NCI-H187 treated with DMSO at 0.1 percent for 48 hours (cell line): ENCODE measurements around the gene PYGM.

Experiments used
- DNase-seq: peaks from one replicate; lab custom pipeline; 2025; lab: John Stamatoyannopoulos, UW

PYGM gene

DNA sequence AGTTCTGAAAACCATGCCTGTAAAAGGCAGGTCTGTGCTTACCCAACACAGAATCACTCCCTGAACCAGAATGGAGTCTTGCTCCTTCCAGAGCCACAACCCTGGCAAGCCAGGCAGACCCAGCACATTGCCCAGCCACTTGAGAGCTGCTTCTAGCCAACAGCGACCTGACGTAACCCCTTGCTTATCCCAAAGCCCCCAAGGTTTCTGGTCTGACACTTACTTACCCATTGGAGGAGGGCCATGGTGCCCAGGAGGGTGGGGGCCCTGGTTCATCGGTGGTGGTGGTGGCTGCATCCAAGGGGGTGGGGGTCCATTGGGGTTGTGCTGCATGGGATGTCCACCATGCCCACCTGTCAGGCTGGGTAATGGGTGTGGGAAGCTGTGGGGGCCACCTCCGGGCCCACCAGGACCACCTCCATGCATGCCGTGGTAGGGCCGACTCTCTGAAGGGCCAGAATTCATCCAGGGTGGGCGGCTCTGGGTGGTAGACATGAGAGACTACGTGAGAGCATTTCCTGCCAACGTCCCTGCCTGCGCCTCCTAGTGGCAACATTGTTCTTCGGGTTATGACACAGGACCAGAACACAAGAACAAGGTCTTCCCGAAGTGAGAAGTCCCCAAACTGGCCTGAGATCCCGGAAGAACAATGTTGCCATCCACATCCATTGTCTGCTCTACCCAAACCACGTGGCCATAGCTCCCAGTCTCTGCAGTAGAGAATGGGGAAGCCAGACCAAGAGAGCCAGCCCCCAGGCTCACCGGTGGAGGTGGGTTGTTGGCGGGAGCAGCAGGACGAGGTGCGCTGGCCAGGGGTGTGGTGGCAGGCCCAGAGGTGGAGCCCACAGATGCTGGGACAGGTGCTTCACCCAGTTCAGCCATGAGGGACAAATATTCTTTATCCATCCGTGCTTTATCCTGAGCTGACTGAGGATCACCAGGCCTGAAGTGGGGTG, 7.8 kb upstream of the PYGM start:
- DNase-seq, result no peak

DNA sequence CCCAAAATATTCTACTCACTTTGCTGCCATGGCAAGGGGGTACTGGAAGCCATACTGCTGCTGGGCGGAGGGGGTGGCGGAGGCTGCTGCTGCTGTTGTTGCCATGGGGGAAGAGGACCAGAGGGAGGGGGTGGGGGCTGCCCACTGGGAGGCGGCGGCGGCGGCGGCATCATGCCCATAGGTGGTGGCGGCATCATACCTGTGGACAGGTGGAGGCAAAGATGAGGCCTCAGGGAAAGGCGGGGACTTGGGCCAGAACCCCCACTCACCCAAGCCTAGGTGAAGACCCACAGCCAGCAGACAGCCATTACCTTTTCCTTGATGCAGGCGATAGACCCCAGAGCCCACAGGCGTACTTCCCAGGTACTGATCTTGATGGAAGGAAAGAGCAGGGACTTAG, 7.1 kb upstream of the PYGM start:
- no peak for DNase-seq

DNA sequence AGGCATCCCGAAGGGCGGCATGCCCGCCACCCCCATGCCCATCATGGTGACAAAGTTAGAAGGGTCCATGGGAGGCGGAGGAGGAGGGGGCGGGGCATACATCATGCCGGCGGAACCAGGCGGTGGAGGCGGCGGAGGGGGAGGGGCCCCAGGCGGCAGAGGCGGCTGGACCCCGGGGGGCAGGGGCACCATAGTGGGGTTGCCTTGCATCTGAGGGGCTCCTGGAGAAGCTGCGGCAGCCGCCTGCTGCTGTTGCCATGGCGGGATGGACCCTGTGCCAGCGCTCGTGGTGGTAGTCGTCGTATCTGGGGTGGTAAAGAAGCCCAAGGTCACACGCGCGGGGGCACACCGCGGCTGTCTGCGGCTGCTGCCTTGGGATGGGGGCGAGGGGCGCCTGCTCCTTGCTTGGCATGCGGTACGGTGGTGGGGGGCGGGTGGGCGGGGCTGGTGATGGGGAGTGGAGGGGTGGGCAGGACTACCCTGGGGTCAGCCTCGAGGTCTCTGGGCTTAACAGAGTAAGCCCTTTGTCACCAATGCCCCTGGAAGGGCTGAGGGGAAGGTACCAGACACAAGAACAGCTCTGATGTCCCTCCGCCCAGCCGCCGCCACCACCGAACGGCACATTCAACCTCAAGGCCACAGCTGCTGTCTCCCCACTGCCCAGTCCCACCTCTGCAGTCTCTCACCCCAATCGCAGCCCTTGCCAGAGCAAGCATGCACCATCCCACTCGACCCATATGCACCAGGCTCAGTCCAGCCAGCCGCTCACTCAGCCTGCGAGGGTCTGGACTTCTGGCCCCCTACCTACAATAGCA, 6.3 kb upstream of the PYGM start:
- DNase-seq, result no peak

DNA sequence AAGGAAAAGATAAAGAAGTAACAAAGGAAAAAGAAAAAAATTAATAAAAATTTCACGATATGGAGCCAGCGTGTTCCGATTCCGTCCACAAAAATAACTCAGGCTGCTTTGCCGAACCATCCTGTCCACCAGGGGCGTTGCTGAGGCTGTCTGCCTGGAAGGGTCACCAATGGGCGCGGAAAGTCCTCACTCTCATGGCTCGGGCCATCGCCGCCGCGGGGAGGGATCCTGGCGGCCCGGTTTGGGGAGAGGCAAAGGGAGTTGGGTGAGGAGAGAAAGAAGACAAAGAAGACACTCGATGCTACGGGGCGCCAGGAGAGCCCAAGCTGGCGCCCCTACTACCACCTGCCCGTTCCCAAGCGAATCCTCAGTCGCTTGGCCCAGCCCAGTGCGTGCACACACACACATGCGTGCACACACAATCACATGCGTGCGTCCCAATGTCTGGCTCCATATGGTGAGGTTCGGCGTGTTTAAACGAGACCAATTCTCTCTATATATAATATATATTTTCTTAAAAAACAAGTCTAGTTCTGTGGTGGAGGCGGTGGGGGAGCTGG, 5.6 kb upstream of the PYGM start:
- DNase-seq, result no peak

DNA sequence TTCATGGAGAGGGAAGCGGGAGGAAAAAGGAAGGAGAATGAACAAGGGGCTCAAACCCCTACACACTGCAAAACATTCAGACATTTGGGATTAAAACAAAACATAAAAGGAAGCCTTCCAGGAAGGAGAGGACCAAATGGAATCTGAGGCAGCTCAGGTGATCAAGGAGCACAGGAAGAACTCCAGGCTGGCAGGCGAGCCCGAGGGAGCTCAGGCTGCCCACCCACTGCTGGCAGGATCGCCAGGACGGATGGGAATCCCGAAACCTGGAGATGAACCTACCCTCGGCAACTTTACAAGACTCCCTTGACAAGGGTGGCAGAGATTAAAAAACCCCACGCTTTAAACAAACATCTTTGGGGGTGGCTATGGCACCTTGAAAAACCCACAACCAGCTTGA, 5.0 kb upstream of the PYGM start:
- no peak for DNase-seq

DNA sequence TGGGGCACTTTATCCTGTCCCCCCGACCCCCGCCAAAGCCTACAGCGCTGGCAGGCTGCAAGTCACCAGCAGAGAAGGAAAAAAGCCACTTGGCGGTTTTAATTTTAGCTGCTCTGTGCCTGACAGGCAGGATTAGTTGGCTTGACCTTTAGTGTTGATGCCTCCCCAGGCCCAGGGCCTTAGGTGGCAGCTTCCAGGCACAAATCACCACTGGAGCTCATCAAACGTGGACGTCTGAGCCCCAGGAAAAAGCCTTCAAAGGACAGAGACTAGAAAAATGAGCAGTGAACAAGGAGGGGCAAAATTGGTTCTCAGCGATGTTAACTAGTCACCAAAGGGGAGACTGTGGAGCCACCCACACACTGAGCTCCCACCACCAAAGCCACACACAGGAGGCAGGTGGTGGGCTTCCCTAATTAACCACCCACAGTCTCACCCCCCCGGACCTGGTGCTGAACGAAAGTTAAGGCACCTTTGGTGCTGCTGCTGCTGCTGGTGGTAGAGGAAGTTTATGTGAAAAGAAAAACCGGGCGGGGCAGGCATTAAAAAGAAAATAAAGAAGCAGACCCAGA, 4.4 kb upstream of the PYGM start:
- no peak for DNase-seq

DNA sequence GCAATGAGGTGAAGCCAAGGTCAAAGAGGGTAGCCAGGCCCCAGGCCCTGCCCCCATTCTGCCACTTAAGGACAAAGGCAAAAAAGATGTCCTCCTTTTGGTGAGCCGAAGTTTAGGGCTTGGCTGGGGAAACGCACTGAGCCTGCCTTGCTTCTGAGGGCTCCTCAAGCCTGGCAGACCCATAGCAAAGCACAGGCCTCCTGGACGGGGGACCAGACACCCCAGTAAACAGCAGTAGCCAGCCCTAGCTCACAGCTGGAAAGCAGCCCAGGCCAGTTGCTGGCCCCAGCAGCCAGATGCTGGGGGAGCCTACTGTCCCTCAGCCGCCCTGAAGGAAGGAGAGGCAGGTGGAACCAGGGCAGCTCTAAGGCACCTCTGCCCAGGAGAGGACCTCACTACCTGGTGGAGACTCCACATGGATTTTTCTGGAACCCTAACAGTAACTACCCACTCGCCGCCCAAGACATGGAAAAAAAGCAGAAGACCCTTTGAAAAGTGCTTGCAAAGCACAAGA, 3.8 kb upstream of the PYGM start:
- no peak for DNase-seq

DNA sequence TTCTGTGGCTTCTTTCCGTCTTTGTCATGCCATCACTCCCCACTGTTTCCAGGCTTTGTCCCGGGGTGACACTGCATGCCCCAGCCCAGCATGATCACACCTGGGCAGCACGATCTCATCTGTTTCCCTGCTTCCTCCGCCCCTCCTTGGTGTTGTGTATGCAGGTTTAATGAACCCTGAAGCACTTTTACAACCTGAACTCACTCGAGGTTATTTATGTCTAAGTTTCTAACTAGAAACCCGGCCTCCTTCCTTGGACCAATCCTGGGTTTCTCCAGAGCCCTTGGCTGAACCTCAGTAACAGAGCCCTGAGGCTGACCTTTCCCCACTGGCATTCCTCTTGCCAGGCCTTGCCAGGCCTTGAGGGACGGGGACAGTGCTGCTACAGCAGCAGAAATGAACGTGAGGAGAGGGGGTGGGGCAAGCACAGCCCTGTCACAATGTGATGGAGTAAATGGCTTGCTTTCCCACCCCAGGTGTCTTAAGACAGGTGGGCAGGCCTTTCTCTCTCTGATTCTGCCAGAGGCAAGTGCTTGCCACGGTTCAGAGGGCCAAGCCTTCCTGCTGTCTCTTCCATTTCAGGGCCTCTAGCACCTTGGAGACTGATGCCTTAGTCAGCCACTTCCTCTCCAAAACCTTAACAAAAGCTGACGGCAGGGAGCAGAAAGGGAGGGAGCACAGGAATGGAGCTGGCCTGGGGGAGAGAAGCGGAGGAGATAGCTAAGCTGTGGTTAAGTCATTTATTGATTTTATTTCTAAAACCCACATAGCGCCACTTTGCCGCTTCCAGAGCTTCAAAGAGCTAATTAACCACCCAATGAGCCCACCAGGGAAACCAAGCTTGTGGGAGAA, 3.1 kb upstream of the PYGM start:
- no peak for DNase-seq

DNA sequence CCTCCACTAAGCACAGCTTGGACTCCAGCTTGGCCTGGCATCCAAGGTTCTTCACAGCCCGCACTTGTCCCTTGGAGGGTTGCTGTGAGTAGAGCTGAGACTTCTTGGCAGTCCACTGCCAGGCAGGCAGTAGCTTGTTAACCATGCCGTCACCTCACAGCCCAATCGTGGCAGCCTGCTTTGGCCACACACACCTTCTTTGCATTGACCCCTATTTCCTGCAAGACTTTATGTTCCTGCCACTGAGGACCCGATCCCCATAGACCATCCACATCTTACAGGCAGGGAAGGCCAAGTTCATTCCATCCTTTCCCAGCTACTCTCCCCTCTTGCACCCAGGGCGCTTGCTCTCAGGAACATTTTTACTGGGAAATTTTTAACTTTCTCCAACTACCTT, 2.5 kb upstream of the PYGM start:
- no peak for DNase-seq

DNA sequence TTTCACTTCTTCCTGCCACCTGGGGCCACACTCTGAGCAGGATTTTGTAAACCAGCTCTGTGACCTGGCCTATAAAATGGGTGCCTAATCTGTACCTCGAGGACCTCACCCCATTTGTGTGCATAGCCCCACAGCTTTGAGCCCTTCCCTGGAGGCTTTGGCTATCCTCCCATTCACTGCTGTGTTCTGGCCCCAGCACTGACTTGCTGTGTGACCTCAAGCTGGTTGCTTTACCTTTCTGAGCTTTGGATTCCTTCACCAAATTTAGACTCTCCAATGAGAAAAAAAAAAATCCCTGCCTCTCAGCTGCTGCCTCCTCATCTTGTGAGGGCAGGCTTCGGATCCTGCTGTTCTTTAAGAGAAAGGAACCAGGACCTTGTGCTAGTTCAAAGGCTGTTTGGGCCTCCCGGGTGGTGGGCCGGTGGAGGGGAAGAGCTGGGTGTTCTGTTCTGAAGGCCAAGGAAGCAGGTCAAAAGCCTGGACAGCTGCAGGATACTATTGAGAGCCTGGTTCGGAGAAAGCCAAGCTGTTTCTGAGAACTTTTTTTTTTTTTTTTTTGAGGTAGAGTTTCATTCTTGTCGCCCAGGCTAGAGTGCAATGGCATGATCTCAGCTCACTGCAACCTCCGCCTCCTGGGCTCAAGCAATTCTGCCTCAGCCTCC, 1.1 kb upstream of the PYGM start:
- no peak for DNase-seq

DNA sequence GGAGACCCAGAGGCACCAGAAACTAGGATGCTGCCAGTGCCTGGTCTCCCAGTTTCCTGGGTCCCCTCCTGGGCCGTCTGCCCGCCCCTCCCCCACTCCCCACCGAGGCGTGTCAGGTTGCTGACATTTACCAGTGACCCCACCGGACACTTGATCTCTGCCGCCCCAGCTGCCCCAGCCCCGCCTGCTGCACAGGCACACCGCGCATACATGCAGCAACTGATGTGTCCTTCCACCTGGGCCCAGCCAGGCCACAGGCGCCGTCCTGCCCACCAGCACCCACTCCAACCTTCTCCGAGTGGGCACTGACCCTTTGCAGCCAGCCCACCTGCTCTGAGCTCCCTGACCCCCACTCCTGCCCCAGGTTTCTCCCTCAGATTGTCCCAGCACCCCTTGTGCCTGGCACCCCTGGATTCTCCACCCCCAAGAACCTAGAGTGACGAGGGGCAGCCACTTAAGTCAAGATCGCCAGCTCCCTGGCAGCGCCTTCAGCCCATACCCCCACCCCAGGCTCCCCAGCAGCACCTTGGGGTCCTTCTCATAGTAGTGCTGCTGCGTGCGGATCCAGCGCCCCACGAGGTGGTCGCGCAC, 548 bp downstream of the PYGM start:
- no peak for DNase-seq

DNA sequence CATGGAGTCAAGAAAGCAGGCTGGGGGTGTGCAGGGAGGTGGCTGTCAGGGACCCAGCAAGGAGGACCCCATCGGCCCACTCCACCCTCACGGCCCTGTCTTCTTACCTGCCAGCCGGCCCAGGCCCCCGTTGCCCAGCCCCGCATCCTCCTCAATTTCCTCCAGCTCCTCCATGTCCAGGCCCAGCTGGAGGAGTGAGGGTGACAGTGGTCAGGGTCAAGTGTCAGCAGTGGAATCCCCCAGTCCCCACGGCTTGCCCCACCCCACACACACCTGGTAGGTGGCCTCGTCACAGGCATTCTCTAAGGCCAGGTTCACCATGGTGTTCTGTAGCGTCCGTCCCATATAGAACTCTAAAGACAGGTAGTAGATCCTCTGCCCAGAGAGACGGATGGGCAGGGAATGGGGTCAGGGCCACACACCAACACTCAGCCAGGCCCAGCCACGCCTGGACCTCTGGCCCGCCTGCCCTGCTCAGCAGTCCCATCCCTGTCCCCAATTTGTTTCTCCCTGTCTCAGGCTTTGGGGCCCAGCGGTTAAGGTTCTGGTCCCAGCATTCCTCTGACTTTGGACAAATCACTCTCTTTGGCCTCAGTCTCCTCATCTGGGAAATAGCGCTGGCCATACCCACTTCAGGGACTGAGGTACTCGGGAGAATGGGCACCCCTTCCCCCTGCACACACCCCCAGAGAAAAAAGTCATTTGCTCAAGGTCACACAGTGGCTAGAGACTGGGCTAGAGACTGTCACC, 1.3 kb downstream of the PYGM start:
- no peak for DNase-seq

DNA sequence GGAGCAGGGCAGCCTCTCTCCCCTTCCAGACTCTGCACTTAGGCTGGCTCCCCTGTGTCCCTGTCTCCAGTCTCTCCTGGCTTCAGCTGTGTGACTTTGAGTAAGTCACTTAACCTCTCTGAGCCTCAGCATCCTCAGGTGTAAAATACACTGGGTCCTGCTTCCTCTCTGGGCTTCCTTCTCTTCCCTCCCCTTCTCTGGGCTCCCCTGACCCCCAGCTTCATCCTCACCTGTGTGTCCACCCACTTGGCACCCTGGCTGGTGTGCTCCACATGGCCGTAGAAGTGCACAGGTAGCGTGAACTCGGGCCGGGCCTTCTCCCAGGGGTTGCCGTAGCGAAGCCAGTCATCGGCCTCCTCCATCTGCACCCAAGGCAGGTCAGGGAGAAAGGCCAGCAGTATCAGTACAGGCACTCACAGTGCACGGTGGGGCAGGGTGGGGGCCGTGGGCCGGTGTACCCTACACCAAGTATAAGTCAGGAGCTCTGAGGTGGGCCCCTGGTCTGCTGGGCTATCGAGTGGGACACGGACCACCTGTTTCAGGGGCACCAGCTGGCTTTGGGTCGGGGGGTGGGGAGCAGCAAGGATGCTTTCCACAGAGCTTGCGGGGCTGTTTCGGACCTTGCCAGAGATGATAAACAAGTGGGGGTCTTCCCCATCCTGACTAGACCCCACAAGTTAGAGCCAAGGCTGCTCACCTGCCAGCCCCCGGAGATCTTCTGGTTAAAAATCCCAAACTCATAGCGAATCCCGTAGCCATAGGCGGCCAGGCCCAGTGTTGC, 2.0 kb downstream of the PYGM start:
- no peak for DNase-seq

DNA sequence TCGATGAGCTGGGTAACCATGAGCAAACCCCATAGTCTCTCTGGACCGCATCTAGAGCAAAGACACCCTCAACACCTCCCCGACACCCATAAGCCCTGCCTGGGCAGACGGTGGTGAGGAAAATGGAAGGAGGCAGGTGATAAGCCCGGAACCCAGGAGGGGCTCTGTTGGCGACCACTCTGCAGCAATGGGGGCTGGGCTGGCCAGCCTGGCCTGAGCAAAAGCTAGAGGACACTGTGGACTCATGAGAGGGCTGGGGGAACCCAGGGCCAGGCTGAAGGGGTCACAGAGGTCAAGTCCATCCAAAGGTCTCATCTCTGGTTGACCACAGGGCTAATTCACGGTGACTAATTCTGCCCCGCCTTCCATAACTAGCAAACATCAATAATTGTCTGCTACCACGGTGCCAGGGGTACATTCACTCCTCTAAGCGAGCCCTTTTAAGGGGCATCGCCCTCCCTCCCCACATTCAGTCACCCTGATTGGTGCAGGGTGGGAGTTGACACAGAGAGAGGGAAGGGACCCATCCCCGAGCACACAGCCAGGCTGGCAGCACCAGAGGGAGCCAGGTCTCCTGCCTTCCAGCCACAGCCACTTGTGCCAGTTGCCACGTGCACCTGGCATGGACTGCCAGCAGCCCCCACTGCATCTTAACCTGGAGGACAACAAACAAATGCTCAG, 4.0 kb downstream of the PYGM start:
- no peak for DNase-seq

DNA sequence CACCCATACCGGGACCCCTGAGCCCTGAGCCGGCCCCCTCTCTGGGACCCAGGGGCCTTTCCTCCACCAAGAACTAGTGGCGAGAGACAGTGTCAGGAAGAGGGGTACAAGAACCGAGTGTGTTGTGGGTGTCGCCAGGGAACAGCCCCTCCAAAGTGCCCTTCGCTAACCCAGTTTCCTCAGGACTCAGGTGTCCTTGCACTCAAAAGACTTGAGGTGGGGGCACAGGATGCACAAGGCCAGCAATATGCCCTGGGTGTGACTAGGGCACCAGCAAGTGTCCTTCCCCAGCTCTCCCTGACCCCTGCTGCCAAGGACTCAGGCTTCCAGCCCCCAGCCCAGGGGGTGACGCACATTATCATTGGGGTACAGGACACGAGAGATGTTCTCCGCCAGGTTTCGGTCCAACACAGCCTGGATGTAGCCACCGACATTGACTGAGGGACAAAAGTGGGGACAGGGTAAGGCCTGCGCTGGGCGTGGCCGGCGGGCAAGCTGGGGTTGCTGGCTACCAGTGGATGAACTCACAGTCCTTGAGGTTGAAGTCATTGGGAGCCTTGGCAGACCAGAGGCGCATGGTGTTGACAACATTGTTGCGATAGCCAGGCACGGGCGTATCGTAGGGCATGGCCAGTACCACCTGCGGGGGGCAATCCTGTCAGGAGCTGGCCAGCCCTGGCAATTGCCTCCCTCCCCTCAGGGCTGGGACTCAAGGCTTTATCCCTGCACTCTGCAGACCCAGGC, 4.7 kb downstream of the PYGM start:
- no peak for DNase-seq

DNA sequence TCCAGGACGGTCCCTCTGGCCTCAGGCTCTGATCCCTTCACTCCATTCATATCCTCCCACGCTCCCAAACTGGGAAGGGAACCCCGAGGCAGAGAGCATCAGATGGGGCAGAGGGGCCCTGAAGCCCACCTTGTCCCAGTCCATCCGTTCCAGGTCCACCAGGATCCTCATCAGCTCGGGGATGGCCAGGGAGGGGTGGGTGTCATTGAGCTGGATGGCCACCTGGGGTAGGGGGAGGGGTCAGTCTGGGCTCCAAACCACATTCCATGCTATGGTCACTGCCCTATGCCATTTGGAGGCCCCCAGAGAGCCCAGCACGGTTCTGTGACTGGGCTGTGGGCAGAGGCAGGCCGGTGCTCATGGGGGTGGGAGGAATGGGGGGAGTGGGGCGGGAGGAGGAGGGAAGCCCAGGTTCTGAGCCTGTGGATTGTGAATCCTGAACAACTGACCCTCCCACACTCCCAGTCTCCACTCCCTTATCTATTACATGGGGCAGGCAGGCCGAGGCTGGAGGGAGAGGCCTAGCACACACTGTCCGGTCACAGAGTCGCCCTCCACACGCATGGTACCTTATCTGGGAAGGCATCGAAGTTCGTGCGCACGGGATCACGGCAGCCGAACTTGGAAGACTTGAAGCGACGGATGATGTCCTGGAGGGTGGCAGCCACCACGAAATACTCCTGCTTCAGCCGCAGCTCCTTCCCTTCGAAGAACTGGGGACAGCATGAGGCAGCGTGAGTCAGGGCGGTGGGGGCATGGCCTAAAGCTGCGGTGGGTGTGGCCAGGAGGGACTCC, 5.5 kb downstream of the PYGM start:
- DNase-seq, result no peak
